HG03039 (cell line): ENCODE measurements around the gene ADRM1.

Experiments
- ATAC-seq: cut with Tn5 transposase; IDR thresholded peaks from one replicate; pipeline ENCODE4 v1.9.1; 2021; ENCODE audit warnings: mild to moderate bottlenecking, moderate library complexity; ENCODE audit not compliant: unreplicated experiment

ADRM1 gene

DNA sequence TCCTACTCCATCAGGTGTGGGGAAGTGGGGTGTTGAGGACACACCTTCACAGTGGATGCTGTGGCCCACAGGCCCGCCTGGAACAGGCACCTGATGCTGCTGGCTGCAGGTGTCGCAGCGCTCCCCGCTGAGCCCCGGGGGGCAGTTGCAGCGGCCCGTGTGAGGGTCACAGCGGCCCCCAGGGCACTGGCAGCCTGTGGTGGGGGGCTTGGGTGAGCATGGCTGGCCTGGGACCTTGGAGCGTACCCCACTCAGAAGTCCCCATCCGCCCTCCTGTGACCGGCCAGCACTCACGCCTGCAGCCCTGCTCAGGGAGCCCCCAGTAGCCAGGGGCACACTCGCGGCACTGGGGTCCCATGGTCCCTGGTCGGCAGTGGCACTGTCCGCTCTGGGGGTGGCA lies 19.2 kb downstream of the ADRM1 start:
- ATAC-seq = no peak

DNA sequence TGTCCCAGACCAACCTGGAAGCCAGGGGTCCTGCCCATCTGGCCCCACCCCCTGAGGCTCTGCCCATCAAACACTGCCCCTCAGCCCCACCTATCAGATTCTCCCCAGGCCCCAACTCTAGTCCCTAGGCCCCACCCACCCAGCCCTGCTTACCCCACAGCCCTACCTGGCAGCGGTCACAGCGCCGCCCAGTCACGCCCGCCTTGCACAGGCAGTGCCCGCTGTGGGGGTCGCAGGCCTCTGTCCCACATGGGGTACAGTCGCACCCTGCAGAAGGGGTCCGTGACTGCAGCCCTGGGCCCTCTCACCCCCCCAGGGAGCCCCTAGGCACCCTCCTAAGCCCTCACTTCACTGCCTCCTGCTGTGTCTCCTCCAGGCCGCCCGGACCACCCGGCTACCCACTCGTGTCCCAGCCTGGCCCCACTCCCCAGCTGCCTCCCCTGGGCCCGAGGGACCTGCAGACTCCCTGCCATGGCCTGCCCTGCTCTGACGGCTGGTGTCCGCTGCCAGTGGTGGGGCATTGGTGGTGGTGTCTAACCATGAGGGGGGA lies 19.8 kb downstream of the ADRM1 start:
- no peak for ATAC-seq

DNA sequence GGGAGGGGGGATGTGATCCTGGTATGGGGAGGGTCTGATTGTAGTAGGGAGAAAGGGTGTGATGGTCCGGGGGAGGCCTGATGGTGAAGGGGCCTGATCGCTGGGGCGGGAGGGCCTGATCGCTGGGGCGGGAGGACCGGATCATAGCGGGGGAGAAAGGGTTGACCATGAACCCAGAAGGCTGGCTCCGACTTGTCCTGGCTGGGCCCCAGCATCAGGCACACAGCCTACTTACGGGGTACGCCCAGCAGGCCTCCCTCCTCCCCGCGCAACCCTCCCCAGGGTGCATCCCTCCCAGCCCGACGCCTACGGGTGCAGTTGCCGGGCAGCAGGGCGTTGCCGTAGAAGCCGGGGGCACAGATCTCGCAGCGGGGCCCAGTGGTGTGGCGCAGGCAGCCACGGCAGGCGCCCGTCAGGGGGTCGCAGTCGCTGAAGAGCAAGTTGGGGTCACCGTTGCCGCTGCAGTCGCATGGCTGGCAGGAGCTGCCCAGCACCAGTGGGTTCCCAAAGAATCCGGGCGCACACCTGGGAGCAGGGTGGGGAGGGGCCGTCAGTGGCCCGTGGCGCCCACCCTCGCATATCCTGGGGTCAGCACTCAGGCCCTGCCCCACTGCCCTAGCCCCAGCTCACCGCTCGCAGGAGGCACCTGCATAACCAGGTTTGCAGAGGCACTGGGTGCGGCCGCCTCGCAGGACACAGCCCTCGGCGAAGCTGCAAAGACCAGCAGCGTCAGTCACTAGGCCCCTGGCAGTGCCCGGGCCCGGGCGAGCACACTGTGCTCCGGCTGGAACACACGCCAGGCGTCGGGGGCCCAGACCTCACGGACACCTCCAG lies 20.6 kb downstream of the ADRM1 start:
- ATAC-seq = no peak

DNA sequence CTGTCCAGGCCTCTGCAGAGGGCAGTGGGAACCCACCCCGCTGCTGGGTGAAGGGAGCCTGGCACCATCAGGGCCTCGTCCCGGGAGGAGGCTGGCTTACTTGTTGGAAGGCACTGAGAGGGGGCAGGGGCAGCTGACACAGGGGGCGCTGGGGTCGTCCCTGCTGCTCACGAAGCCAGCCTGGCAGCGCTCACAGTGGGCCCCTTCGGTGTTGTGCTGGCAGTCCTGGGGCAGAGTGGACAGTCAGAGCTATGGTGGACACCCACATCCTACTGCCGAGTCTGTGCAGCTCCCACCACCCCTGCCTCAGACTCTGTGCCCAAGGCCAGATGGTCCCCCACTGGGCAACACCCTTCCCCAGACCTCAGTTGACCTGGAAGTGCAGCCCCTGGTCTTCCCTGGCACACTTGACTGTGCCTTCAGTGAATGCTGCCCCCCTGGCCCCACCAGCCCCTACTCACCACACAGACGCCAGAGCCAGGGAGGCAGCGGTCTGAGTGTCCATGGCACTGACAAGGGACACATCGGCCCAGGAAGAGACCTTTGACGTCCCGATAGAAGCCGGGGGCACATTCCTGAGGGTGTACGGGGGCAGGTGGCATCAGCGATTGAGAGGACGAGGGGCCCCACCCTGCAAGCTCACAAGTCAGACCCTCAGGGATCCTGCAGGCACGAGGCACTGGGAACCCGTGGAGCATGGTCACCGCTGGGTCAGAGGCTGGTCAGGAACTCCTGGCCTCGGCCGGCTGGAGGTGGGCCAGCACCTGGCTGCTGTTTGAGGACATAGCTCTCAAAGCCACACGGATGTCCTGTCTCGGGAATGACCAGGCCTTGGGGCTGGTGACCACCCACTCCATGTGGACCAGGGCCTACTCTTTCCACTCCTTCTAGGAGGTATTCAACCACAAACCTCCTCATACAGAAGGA lies 21.4 kb downstream of the ADRM1 start:
- no peak for ATAC-seq

DNA sequence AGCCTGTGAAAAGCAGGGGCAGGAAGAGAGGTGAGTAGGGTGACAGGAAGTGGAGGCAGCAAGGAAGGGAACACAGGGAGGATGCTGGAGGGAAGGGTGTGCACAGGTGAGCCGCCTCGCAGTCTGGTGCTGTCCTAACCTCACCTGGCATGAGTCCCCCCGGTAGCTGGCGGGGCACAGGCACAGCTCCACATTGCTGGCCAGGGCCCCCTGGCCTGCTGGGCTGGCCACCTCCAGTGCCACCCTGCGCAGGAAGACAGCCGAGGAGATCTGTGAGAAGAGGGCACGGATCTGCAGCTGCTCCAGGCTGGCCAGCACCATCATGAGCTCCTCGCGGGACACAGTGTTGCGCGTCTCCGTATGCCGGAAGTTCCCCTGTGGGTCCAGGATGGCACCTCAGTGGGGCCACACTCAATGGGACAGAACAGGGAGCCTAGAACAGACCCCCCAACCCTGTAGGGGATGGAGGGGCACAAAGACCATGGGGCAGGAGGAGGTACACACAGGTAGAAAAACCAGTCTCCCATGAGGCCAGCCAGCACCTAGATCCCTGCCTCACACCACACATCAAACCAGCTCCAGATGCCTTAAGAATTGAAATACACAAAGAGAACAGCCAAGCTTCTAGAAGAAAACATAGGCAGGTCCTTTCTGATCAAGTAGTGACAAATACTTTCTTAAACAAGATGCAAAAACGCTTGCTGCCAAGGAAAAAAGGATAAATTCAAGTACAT lies 22.5 kb downstream of the ADRM1 start:
- ATAC-seq = no peak

DNA sequence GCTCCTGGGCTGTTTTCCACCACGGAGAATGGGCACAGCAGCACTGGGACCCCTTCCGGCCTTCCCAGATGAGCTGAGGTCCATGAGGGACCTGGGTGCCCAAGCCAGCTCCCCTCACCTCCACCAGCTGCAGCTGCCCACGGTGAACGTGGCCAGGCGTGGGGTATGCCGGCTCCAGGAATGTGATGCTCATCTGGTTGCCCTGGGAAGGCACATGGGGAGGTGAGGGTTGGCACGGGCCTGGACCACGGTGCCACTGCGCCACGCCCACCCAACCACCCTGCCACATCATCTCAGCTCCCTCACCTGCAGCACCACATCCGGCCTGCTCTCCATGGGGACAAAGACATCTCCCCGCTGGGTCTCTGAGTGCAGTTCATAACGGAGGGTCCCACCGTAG lies 23.8 kb downstream of the ADRM1 start:
- ATAC-seq = no peak

DNA sequence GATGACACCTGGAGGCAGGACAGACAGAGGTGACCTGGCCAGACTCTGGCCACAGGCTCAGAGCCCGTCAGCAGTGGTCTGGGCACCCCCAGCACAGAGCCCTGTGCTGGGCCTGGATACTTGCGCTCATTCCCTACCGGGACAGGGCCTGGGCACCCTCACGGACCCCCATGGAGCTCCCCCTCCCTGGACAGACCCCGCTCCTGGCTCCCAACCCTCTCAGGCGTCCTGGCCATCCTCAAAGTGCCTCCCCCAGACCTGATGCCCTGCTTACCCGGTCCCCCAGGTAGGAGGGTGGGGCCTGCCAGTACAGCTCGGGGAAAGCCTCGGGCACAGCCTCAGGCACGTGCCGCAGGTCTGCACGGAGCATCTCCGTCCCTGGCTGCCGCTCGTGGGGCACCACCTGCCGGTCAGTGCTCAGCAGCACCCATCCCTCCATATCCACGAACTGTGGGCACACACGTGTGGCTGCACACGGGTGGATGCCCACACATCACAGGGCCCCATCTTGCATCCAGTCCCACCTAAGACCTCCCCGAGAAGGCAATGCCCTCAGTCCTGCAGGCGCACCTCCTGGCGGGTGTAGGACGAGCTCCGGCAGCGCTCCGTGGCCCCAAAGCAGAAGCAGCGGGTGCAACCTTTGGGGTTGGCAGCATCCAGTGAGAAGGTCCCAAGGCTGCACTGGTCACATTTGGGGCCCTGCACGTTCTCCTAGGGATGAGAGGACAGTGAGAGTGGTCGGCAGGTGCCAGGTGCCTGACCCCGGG lies 24.3 kb downstream of the ADRM1 start:
- ATAC-seq = no peak

DNA sequence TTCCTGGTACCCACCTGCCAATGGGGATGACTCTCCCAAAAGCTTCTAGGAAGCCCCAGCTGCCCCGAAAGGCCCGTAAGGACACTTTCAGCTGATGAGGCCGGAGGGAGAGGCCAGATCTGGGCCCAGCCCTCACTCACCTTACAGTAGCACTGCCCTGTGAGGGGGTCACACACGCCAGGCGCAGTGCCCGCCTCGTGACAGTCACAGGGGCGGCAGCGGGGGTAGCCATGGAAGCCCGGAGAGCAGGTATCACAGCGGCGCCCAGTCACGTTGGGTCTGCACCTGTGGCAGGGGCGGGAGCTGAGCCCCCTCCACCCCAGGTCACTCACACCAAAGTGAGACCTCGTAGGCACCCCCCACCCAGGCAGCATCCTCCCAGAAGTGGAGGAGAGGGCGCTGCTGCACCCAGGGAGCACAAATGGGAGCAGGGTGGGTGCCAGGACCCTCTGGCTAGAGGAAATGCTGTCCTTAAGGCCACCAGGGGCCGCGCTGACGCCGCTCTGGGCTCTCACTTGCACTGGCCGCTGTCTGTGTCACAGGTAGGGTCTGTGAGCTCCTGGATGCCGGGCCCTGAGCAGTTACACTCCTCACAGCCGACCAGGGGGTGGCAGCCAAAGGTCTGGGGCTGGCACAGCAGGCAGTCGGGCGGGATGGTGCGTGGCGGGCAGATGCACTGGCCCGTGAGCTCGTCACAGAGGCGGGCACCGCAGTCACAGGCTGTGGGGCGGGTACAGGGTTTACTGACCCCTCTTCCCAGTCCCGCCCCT lies 25.1 kb downstream of the ADRM1 start:
- ATAC-seq = no peak

DNA sequence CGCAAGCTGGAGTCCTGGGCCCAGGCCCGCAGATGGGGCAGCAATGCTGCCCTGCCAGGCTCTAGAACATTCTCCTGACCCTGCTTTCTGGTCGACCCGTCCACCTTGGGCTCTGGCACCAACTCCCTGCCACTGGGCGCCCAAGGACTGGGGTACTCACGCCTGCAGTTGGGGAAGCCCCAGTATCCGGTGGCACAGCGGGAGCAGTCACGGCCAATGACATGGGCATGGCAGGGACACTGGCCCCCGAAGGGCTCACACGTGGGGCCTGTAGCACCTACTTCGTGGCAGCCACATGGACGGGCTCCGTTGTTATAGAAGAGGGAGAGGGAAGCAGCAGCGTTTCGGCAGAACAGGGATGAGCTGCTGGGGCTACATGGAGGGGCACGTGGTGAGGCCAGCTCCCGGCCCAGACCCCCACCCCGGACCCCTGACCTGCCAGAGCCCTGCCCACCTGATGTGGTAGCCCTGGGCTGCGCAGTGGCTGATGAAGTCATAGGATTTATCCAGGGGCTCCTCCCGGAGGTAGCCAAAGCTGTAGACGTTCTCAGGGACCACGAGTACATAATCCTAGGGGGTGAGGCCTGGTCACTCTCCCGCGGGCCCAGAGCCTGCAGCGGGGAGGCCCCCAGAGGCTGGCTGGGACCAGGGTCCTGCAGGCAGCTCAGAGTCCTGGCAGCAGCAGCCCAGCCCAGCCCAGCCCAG lies 26.0 kb downstream of the ADRM1 start:
- no peak for ATAC-seq

DNA sequence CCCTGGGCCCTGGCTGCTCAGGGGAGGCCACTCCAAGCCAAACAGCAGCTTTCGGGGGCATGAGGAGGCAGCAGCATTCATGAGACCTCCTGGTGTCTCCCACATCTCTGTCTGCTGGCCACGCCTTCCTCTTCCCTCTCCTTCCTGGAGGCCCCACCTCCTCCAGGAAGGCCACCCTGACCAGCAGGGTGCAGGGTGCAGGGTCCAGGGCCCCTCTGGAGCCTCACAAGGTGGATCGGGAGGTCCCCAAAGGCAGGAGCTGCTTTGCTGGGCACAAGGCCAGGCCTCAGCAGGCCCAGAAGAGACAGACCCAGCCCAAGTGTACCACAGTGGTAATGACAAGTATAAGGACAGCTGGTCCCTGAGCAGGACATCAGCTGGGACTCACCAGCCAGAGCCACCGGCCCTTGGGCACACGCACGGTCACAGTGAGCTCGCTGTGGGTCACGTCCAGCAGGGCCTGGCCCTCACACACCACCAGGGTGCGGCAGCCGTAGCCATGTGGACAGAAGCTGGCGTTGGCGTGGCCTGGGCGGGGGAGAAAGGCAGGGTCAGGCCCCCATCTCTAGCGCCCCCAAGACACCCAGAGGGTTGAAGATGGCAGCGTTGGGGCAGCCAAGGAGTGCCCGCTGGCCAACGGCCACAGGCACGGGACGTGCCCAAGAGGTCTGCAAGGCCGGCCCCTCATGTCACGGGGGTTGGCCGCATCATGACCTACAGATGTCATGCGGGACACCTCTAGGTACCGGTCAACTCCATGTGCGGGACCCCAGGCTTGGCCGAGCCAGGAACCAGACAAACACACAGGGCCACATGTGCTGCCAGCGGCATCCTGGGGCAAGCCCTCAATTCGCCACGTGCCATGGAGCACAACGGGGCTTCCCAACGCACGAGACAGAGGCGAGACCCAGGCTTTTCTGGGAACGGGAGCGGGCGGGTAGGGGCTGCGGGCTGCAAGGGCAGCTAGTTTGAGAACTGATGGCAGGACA lies 26.9 kb downstream of the ADRM1 start:
- no peak for ATAC-seq

DNA sequence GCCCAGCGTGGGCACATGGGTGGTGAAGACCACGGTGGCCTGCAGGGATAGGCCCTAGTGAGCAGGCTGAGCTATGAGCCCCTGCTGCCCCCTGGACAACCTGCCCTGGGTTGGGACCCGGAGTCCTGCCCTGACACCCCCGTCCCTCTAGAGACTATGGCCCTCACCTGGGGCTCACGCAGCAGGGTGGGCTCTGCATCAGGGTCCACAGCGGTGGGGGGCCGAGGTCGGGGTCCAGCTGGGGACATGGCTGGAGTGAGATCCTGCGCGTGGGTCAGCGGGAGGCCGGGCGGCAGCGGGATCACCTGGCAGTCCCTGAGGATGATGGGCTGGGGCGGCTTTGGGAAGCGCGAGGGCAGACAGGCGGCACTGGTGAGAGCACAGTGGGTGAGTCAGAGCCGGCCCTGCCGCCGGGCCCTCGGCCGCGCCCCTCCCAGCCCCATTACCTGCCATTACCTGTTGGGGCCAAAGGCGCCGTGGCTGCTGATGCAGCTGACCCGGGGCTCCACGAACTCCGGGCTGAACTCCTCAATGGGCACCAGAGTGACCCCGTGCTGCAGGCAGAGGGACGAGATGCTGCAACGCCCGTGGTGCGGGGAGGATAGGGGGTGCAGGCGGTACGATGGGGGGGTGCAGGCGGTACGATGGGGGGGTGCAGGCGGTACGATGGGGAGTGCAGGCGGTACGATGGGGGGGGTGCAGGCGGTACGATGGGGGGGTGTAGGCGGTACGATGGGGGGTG lies 27.9 kb downstream of the ADRM1 start:
- ATAC-seq = no peak

DNA sequence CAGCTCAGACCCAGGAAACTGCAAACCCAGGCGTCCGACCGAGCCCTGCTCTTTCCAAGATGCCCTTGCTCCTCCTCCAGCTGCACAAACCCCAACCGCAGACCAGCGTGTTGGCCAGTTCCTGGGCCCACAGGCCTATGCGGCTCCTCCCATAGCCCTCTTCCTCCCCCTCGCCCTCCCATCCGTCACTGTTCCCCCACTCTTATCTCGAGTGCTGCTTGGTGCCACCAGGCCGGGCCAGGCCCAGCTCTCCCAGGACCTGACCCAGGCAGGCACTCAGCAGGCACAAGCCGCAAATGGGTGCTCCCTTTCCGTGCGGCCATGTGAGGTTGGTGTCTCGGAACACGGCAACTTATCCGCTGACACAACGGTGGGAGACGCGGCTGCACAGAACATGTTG lies 28.6 kb downstream of the ADRM1 start:
- no peak for ATAC-seq

DNA sequence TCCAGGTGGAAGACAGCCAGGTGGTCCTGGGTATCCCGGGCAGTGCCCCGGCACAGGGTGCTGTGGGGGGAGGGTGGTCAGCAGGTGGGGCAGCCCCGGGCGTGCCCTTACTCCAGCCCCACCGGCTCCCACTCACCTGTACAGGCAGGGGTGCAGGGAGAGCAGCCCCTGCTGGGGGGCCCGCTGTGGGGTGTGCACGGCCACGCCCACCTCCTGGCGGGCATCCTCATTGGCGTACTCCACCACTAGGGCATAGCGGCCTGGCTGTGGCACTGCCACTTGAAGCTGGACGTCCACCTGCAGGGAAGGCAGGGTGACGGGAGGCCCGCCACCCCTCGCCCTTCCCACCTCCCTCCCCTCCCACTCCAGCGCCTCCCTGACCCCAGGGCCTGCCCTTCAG lies 29.6 kb downstream of the ADRM1 start:
- ATAC-seq = no peak

DNA sequence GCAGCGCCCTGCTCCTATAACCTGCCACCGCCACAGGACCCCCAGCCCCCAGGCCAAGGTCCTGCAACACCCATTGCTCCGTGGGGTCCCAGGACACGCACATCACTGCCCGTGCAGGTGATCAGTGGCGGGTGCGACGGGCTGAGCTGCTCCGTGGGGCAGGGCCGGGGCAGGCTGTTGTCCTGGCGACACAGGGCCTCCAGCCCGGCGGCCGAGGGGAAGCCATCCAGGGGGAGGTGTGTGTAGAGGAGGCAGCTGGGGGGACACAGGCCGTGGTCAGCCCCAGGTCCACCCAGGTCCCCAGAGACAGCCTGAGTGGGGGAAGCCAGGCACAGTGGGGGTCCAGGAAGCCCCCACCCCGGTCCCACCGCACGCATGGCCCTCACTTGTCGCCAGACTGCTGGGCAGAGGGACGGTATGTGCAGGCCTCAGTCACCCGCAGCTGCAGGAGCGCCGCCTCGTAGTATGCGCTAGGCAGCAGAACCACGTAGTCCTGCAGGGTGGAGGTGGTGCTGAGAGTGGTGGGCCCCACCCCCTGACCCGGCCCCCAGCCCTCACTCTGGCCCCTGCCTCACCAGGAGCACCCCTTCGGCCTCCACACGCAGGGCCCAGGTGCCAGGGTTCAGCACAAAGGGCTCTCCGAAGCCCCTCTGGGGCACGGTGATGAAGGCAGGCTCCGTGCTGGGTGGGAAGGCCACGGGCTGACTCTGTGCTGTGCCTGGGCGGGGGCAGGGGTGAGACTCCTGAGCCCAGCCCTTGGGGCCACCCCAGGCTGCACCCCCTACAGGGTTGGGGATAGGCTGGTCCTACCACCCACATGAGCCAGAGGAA lies 30.4 kb downstream of the ADRM1 start:
- ATAC-seq = no peak

DNA sequence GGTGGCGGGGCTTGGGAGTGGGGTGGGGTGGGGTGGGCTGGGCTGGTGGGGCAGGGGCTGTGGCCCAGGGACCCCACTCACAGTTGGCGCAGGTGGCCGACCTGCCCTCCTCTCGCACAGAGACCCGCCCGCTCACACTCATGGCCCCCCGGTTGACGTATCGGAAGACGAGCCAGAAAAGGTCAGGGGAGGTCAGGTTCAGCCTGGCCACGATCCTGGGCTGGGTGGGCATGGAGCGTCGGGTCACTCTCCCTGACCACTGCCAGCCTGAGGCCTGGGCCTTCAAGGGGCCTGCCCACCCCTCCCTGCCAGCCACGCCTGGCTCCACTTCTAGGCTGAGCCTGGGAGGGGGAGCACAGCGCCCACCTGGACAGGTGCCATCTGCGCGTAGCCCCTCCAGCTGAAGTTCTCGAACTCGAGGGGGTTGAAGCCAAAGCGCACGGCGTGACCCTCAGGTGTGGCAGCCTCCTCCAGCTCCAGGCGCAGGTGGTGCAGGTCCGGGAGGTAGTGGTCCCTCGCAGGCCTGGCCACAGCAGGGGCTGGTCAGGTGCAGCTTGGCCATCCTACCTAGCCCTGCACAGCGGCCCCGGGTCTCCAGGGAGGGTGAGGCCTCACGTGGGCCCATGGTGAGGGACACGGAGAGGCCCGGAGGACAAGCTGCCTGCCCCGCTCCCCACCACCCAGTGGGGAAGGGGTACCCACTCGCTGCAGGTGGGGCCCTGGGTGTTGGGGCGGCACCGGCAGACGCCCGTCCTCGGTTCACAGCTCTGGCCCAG lies 31.2 kb downstream of the ADRM1 start:
- no peak for ATAC-seq
